Esophagus muscularis mucosa (tissue), 3 donors: ENCODE results near the gene PGAM2.

Source experiments
- POLR2A ChIP-seq: fragments of 450-650 bp; IDR thresholded peaks from one replicate; pipeline ENCODE4 v1.6.1; 2017; ENCODE audit warnings: antibody characterized with exemption, moderate library complexity, mild to moderate bottlenecking, low read depth
- POLR2AphosphoS5 ChIP-seq, 2 donors: sonication (generic); formaldehyde crosslinking; IDR thresholded peaks; one replicate each; pipeline ENCODE4 v1.6.1; 2017; ENCODE audit warnings: antibody characterized with exemption in 2 of 2
- TF ChIP-seq, protein P1 (sequence below), 3 experiments: fragments of 200-600 bp in 2 of 3; fragments of 450-650 bp in 1 of 3; sonication (generic) in 2 of 3; IDR thresholded peaks; one replicate each; pipeline ENCODE4 v1.5.1; 2017 to 2019; ENCODE audit warnings: antibody characterized with exemption in 3 of 3, mild to moderate bottlenecking in 2 of 3, moderate library complexity in 1 of 3

GRCh38 chr7:44065431-44066110 is at the start of gene PGAM2:
- TF ChIP-seq, protein P1, sequence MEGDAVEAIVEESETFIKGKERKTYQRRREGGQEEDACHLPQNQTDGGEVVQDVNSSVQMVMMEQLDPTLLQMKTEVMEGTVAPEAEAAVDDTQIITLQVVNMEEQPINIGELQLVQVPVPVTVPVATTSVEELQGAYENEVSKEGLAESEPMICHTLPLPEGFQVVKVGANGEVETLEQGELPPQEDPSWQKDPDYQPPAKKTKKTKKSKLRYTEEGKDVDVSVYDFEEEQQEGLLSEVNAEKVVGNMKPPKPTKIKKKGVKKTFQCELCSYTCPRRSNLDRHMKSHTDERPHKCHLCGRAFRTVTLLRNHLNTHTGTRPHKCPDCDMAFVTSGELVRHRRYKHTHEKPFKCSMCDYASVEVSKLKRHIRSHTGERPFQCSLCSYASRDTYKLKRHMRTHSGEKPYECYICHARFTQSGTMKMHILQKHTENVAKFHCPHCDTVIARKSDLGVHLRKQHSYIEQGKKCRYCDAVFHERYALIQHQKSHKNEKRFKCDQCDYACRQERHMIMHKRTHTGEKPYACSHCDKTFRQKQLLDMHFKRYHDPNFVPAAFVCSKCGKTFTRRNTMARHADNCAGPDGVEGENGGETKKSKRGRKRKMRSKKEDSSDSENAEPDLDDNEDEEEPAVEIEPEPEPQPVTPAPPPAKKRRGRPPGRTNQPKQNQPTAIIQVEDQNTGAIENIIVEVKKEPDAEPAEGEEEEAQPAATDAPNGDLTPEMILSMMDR (IDR thresholded peaks at IDR 0.05): no peak
- TF ChIP-seq POLR2A (peak; percentile 5), POLR2AphosphoS5 (IDR thresholded peaks at IDR 0.05) (peak in 1 of 2 donors; percentile 43)
